GM21447 (cell line): ENCODE results near the gene RBM42.
A peak's percentile ranks its signal among the peaks of the same experiment; 100 is the strongest.
"Not testable (repeated sequence)": the region's sequence is repeated elsewhere in the genome, so short reads cannot be mapped to it uniquely, and the experiment has no call there.

Experiments
- ATAC-seq: cut with Tn5 transposase; IDR thresholded peaks from one replicate; pipeline ENCODE4 v1.9.1; 2021; ENCODE audit not compliant: unreplicated experiment

The RBM42 gene, protein sequence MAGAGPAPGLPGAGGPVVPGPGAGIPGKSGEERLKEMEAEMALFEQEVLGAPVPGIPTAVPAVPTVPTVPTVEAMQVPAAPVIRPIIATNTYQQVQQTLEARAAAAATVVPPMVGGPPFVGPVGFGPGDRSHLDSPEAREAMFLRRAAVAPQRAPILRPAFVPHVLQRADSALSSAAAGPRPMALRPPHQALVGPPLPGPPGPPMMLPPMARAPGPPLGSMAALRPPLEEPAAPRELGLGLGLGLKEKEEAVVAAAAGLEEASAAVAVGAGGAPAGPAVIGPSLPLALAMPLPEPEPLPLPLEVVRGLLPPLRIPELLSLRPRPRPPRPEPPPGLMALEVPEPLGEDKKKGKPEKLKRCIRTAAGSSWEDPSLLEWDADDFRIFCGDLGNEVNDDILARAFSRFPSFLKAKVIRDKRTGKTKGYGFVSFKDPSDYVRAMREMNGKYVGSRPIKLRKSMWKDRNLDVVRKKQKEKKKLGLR

GRCh38 chr19:35628565-35629331 lies at the start of gene RBM42:
TSS of gene RBM42 (plus strand) at chr19:35629036. CDS start at chr19:35629154, 118 bp downstream.
- peak; percentile 97 for ATAC-seq

DNA sequence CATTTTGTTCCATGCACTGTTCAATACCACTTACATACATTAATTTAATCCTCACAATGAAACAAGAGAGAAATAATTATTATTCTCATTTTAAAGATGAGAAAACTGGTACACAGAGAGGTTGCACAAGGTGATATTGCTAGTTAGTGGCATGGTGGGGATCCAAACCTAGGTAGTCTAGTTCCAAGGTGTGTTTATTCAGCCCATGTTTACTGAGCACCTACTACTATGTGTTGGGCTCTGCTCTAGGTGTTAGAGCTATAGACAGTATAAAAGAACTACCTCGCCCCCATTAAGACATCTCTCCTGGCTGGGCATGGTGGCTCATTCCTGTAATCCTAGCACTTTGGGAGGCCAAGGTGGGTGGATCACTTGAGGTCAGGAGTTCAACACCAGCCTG lies 46.1 kb upstream of the RBM42 start:
- no peak for ATAC-seq

GRCh38 chr19:35585848-35586247 lies 43.0 kb upstream of the RBM42 start, which contains the start of gene PMIS2:
TSS of gene PMIS2 (plus strand) at chr19:35586173. CDS start at chr19:35586260, 87 bp downstream.
- no peak for ATAC-seq

DNA sequence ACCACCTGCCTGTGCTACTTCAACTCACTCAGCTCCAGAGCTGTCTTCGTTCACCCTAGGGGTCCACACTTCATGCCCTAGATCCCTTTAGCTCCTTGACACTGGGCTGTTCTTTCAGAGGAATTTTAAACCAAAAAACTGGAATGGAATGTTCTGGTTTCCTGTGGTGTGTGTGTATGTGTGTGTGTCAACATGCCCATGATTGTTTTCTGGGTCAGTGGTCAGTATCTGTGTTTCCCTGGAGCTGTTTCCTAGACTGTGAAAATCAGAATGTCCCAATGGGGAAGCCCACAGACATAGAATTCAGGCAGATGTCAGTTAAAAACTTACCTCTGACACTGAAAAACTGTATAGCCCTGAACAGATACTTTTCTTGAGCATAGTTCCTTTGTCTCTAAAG lies 41.5 kb upstream of the RBM42 start:
- ATAC-seq = no peak

- ATAC-seq = no peak
Measured at GRCh38 chr19:35590875-35591274, 38.0 kb upstream of the RBM42 start.

DNA sequence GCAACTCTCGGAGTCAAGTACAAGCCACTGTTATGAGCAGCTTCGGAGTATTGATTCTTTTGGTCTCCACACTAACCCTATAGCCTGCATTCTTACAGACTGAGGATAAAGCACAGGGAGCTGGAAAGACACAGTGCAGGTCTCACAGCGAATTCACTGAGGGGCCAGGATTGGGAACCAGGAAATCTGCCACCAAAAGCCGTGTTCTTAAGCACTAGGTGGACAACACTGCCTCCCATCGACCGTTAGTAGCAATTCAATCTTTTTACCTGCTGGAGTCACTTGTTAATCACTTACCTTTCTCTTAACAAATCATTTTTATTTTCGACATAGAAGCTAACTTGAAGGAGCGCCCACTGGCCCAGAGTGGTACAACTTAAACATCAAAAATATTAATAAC lies 36.6 kb upstream of the RBM42 start:
- ATAC-seq = no peak

DNA sequence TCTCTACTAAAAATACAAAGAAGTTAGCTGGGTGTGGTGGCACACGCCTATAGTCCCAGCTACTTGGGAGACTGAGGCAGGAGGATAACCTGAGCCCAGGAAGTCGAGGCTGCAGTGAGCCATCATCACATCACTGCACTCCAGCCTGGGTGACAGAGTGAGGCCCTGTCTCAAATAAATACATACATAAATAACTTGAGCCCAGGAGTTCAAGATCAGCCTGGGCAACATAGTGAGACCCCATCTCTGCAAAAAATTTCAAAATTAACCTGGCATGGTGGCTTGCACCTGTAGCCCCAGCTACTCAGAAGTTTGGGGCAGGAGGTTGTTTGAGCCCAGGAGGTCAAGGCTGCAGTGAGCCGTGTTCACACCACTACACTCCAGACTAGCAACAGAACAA lies 33.8 kb upstream of the RBM42 start:
- not testable (repeated sequence) for ATAC-seq

- no peak for ATAC-seq
Measured at GRCh38 chr19:35595928-35596327, 32.9 kb upstream of the RBM42 start.

DNA sequence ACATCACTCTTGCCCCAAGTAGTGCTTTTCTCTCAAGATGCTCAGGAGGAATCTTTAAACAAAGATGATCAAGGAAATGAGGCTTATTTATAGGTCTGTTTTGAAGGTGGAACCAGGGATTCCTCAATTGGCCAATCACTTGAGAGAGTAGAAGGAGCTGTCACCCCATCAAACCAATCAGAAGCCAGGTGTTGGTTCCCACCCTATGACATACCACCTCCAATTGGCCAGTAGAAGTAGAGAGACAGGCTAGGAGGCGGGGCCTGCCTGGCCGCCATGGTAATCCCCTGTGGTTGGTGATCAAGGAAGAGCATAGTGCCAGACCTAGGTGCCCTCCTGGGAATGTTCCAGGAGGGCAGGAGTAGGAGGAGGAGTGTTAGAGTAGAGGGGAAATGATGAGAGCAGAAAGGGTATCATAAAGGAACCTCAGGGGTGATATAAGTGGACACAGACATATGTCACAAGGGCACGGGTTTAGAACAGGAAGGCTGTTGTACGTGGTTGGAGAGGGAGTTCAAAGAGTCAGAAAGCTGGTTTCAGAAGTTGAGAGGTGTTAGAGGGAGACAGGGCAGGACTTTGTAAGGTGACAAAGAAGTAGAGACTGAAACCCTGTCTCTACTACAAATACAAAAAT lies 32.4 kb upstream of the RBM42 start:
- peak; percentile 83 for ATAC-seq

DNA sequence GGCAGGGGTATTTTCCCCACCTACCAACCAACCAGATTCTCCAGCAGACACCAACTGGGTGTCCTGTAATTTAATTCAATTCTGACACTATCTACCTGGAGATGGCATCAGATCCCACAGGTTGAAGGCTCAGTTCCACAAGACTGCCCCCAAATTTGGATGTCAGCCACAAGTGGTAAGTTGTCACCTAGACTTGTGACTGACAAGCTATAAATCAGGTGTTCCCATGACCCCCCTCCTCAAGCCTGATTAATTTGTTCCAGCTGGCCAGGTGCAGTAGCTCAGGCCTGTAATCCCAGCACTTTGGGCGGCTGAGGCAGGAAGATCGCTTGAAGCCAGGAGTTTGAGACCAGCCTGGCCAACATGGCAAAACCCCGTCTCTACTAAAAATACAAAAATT lies 26.9 kb upstream of the RBM42 start:
- ATAC-seq = no peak

DNA sequence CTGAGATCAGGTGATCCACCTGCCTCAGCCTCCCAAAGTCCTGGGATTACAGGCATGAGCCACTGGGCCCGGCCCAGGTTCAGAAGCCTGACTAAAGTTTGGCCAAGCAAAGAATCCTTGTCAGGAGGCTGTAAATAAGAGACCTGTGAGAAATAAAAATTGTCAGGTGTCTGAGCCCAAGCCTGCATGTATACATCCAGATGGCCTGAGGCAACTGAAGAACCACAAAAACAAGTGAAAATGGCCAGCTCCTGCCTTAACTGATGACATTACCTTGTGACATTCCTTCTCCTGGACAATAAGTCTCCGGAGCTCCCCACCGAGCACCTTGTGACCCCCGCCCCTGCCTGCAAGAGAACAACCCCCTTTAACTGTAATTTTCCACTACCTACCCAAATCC lies 24.4 kb upstream of the RBM42 start:
- not testable (repeated sequence) for ATAC-seq

DNA sequence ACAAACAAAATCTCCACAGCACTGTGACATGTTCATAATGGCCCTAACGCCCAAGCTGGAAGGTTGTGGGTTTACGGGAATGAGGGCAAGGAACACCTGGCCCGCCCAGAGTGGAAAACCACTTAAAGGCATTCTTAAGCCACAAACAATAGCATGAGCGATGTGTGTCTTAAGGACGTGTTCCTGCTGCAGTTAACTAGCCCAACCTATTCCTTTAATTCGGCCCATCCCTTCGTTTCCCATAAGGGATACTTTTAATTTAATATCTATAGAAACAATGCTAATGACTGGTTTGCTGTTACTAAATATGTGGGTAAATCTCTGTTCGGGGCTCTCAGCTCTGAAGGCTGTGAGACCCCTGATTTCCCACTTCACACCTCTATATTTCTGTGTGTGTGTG lies 21.7 kb upstream of the RBM42 start:
- not testable (repeated sequence) for ATAC-seq

- ATAC-seq = no peak
Measured at GRCh38 chr19:35607661-35608060, 21.2 kb upstream of the RBM42 start.

- ATAC-seq = no peak
Measured at GRCh38 chr19:35608251-35608650, 20.6 kb upstream of the RBM42 start.

DNA sequence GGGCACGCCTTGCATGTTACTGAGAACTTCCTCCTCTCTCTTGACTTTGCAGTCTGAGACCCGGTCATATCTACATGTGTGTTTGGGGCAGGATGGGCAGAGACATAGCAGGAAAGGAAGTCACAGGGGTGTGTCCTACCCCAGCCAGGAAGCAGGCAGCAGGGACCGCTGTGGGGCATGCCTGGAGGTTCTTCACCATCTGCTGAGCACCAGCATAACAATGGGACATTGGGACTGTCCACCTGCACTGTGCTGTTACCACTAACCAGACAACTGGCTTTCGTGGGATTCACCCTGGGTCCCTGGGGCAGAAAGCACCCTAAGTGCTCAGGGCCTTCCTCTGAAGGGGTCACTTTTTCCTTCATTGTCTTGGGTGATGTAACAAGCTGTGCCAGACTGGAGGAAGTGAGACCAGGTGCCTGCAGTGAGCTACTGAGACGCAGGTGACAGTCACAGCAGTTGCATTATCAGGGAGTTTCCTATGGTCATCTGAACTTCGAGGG lies 18.9 kb upstream of the RBM42 start:
- no peak for ATAC-seq

GRCh38 chr19:35612224-35612558 lies 16.6 kb upstream of the RBM42 start:
- ATAC-seq = no peak

- ATAC-seq = peak; percentile 74
Measured at GRCh38 chr19:35612559-35613321, 16.1 kb upstream of the RBM42 start, which contains the start of gene HAUS5. TSS of gene HAUS5 (plus strand) at chr19:35612735. CDS start at chr19:35612795, 60 bp downstream.

DNA sequence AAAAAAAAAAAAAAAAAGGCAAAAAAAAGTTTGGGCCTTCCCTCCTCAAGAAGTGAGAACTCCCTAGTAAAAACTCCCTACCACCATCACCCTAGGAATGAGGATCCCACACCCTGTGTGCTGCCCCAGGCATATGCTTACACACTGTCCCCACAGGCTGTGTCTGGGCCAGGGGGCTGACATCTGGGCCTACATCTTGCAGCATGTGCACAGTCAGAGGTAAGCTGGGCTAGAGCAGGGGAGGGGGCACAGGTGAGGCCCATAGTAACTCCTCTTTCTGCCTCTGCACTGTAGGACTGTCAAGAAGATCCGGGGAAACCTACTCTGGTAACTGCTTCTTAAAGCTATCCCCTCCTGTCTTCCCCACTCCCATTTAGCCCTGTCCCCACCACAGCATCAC lies 15.3 kb upstream of the RBM42 start:
- no peak for ATAC-seq

- no peak for ATAC-seq
Measured at GRCh38 chr19:35615036-35615435, 13.8 kb upstream of the RBM42 start.

DNA sequence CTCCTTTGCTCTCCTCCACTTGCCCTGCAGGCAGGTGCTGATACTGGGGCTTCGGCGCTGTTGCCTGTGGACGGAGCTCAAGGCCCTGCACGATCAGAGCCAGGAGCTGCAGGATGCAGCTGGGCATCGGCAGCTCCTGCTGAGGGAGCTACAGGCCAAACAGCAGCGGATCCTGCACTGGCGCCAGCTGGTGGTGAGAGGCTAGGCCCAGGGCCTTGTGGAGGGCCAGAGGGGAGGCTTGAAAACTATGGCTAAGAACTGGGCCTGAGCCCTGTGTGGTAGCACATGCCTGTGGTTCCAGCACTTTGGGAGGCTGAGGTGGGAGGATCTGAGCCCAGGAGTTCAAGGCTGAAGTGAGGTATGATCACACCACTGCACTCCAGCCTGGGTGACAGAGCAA lies 10.0 kb upstream of the RBM42 start:
- no peak for ATAC-seq
